Measurements from ENCODE around the gene ABCC9. TPM values are rescaled to one million over a fixed set of nuclear protein-coding genes. Genes with fewer than 3 reads are reported as not detected.

ABCC9 gene
- total and polyA plus RNA-seq, 2 donors (not counting 3 experiments of a cell fraction or from before 2014, with no cell fraction given): under 0.01 TPM; not detected in 1

DNA sequence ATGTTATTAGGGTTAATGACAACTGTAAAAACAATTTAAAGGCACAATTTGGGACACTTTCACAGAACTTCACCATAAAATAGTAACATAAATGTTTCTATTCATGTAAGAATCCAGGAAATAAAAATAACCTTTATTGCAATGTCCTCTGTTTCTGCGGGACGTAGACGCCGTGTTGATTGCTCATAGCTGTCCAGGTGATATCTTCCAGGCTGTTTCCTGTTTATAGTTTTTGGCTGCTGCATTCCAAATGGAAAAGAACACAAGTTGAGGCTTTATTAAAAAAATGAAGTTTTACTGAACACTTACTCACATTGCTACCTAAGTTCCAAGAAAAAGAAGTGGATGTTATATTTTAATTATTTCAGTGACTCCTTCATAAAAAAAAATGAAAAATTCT is 58.6 kb downstream of the ABCC9 start:
- DNase-seq (ENCODE audit: low read depth, low spot score) (no peak), FAIRE-seq (no peak)
- Histone ChIP-seq H2AFZ (ENCODE audit: low read depth, low read length) (no peak overlapping the region), H3K9ac (replicated peaks; ENCODE audit: extremely low read depth, insufficient read depth, low read length) (no peak overlapping the region), H4K20me1 (replicated peaks; ENCODE audit: control insufficient read depth, extremely low read depth, insufficient read depth, low read length) (no peaks in the 10 kb centered on the region), H3K4me2 (ENCODE audit: insufficient read depth, low read length) (no peak overlapping the region), H3K36me3 (ENCODE audit: control insufficient read depth in 2 of 2, extremely low read depth in 1 of 2, insufficient read depth in 2 of 2, low read length in 2 of 2) (no peaks in the 10 kb centered on the region), H3K9me3 (replicated peaks; ENCODE audit: control insufficient read depth, insufficient read depth, low read length) (no peaks in the 10 kb centered on the region), H3K79me2 (ENCODE audit: control insufficient read depth, insufficient read depth, low read length) (no peaks in the 10 kb centered on the region), H3K4me3 (replicated peaks in 1 of 3; ENCODE audit: insufficient read depth in 1 of 3, low read depth in 1 of 3, low read length in 3 of 3) (no peak overlapping the region), H3K4me1 (ENCODE audit: control insufficient read depth, extremely low read depth, insufficient read depth, low read length) (no peaks in the 10 kb centered on the region), H3K9me1 (replicated peaks; ENCODE audit: control insufficient read depth, extremely low read depth, insufficient read depth, low read length) (no peaks in the 10 kb centered on the region), H3K27ac (ENCODE audit: insufficient read depth, low read depth, low read length) (no peak overlapping the region), H3K27me3 (ENCODE audit: control insufficient read depth in 2 of 2, insufficient read depth in 2 of 2, low read length in 2 of 2) (no peaks in the 10 kb centered on the region)
- POLR2A ChIA-PET: no interaction called here
- TF ChIP-seq, protein P1, sequence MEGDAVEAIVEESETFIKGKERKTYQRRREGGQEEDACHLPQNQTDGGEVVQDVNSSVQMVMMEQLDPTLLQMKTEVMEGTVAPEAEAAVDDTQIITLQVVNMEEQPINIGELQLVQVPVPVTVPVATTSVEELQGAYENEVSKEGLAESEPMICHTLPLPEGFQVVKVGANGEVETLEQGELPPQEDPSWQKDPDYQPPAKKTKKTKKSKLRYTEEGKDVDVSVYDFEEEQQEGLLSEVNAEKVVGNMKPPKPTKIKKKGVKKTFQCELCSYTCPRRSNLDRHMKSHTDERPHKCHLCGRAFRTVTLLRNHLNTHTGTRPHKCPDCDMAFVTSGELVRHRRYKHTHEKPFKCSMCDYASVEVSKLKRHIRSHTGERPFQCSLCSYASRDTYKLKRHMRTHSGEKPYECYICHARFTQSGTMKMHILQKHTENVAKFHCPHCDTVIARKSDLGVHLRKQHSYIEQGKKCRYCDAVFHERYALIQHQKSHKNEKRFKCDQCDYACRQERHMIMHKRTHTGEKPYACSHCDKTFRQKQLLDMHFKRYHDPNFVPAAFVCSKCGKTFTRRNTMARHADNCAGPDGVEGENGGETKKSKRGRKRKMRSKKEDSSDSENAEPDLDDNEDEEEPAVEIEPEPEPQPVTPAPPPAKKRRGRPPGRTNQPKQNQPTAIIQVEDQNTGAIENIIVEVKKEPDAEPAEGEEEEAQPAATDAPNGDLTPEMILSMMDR (IDR thresholded peaks at IDR 0.05; ENCODE audit: extremely low read depth in 1 of 2, insufficient read depth in 1 of 2, low read depth in 1 of 2, low read length in 2 of 2): no peak
- TF ChIP-seq, protein P2, sequence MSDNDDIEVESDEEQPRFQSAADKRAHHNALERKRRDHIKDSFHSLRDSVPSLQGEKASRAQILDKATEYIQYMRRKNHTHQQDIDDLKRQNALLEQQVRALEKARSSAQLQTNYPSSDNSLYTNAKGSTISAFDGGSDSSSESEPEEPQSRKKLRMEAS (IDR thresholded peaks at IDR 0.05; ENCODE audit: insufficient read depth, insufficient read length): no peak
- no peak for TF ChIP-seq POLR2A (IDR thresholded peaks at IDR 0.05; ENCODE audit: low read depth, low read length)
- no peak for TF ChIP-seq EZH2 (IDR thresholded peaks at IDR 0.05; ENCODE audit: borderline replicate concordance, low read depth, low read length, severe bottlenecking)
- no peak for TF ChIP-seq JUN (IDR thresholded peaks at IDR 0.05; ENCODE audit: borderline replicate concordance, insufficient read depth, insufficient read length, low read depth)
- TF ChIP-seq FOS (IDR thresholded peaks at IDR 0.05; ENCODE audit: borderline replicate concordance, insufficient read depth, low read length): no peak
- no peak for TF ChIP-seq MYC (IDR thresholded peaks at IDR 0.05; ENCODE audit: low read depth, low read length)
- TF ChIP-seq GATA2 (IDR thresholded peaks at IDR 0.05; ENCODE audit: insufficient read depth, insufficient read length, low read depth, low read length): no peak
- TF ChIP-seq POLR2AphosphoS5 (IDR thresholded peaks at IDR 0.05; ENCODE audit: insufficient read depth, low read depth, low read length): no peak
- dilution Hi-C loops (cut with MboI; ENCODE audit: extremely low pct_ligation_motif_present, low sequenced_read_pairs): no loop called here
- intact Hi-C loops (cut with micrococcal nuclease): no loop called here
- no TSS peak for BruUV-seq (replicated peaks)
- CTCF ChIA-PET: no interaction called here
